Measurements from ENCODE around the gene KRTDAP. TPM values are rescaled to one million over a fixed set of nuclear protein-coding genes. Genes with fewer than 3 reads are reported as not detected.

The KRTDAP gene
- polyA plus RNA-seq, 1 donor (not counting 4 experiments of a cell fraction or from before 2014, with no cell fraction given): 85.4 TPM

GRCh38 chr19:35445826-35446593 is 44.3 kb downstream of the KRTDAP start:
- Histone ChIP-seq H3K36me3 (ENCODE audit: control insufficient read depth in 2 of 2, extremely low read depth in 1 of 2, insufficient read depth in 2 of 2, low read length in 2 of 2) (no peaks in the 10 kb centered on the region), H3K9me3 (ENCODE audit: control insufficient read depth, low read depth, low read length) (no peaks in the 10 kb centered on the region), H3K4me3 (ENCODE audit: control insufficient read depth in 2 of 3, extremely low read depth in 1 of 3, insufficient read depth in 2 of 3, low read depth in 1 of 3, low read length in 3 of 3) (no peak overlapping the region), H3K27me3 (ENCODE audit: control insufficient read depth, extremely low read depth, insufficient read depth, low read length) (peaks cover 25% of the 10 kb centered on the region), H3K79me2 (ENCODE audit: control insufficient read depth, insufficient read depth, low read length) (no peaks in the 10 kb centered on the region), H2AFZ (ENCODE audit: control insufficient read depth, low read length) (no peak overlapping the region), H3K9me1 (ENCODE audit: control insufficient read depth, extremely low read depth, insufficient read depth, low read length) (no peaks in the 10 kb centered on the region), H3K4me1 (ENCODE audit: control insufficient read depth, extremely low read depth, insufficient read depth, low read length) (no peaks in the 10 kb centered on the region), H3K4me2 (ENCODE audit: control insufficient read depth, extremely low read depth, insufficient read depth, low read depth, low read length) (no peak overlapping the region), H4K20me1 (ENCODE audit: control insufficient read depth, extremely low read depth, insufficient read depth, low read length) (no peaks in the 10 kb centered on the region), H3K27ac (ENCODE audit: control insufficient read depth, insufficient read depth, low read length) (no peak overlapping the region), H3K9ac (ENCODE audit: control insufficient read depth, extremely low read depth, insufficient read depth, low read length) (no peak overlapping the region)
- FAIRE-seq (no peak), DNase-seq (ENCODE audit: low read depth, low spot score) (no peak)
- dilution Hi-C loops (cut with MboI; ENCODE audit: extremely low pct_ligation_motif_present, low sequenced_read_pairs): no loop called here
- TF ChIP-seq EZH2 (IDR thresholded peaks at IDR 0.05; ENCODE audit: low read length) (no peak), CTCF (optimal IDR thresholded peaks at IDR 0.05 in 1 of 3, IDR thresholded peaks at IDR 0.05 in 1 of 3, conservative IDR thresholded peaks at IDR 0.05 in 1 of 3; ENCODE audit: extremely low read depth in 1 of 3, insufficient read depth in 2 of 3, low read length in 3 of 3) (no peak)

- Histone ChIP-seq H3K27me3 (ENCODE audit: control insufficient read depth, extremely low read depth, insufficient read depth, low read length) (peaks cover 15% of the 10 kb centered on the region), H3K9ac (ENCODE audit: control insufficient read depth, extremely low read depth, insufficient read depth, low read length) (no peak overlapping the region), H3K79me2 (ENCODE audit: control insufficient read depth, insufficient read depth, low read length) (no peaks in the 10 kb centered on the region), H3K4me1 (ENCODE audit: control insufficient read depth, extremely low read depth, insufficient read depth, low read length) (no peaks in the 10 kb centered on the region), H3K9me1 (ENCODE audit: control insufficient read depth, extremely low read depth, insufficient read depth, low read length) (no peaks in the 10 kb centered on the region), H3K9me3 (ENCODE audit: control insufficient read depth, low read depth, low read length) (no peaks in the 10 kb centered on the region), H4K20me1 (ENCODE audit: control insufficient read depth, extremely low read depth, insufficient read depth, low read length) (no peaks in the 10 kb centered on the region), H3K4me3 (ENCODE audit: control insufficient read depth in 2 of 3, extremely low read depth in 1 of 3, insufficient read depth in 2 of 3, low read depth in 1 of 3, low read length in 3 of 3) (no peak overlapping the region), H3K27ac (ENCODE audit: control insufficient read depth, insufficient read depth, low read length) (no peak overlapping the region), H3K36me3 (ENCODE audit: control insufficient read depth in 2 of 2, extremely low read depth in 1 of 2, insufficient read depth in 2 of 2, low read length in 2 of 2) (no peaks in the 10 kb centered on the region), H2AFZ (ENCODE audit: control insufficient read depth, low read length) (no peak overlapping the region), H3K4me2 (ENCODE audit: control insufficient read depth, extremely low read depth, insufficient read depth, low read depth, low read length) (no peak overlapping the region)
- dilution Hi-C loops (cut with MboI; ENCODE audit: extremely low pct_ligation_motif_present, low sequenced_read_pairs): no loop called here
- TF ChIP-seq CTCF (optimal IDR thresholded peaks at IDR 0.05 in 1 of 3, IDR thresholded peaks at IDR 0.05 in 1 of 3, conservative IDR thresholded peaks at IDR 0.05 in 1 of 3; ENCODE audit: extremely low read depth in 1 of 3, insufficient read depth in 2 of 3, low read length in 3 of 3) (no peak), EZH2 (IDR thresholded peaks at IDR 0.05; ENCODE audit: low read length) (no peak)
- FAIRE-seq (no peak), DNase-seq (ENCODE audit: low read depth, low spot score) (no peak)
Observed at GRCh38 chr19:35444735-35445134, 45.5 kb downstream of the KRTDAP start.

All from keratinocyte (primary cell).